Erythroblast (primary cell): Measurements from ENCODE around the gene CLEC1A.

Experiments
- GATA1 ChIP-seq: IDR thresholded peaks from 2 replicates; pipeline ENCODE4 v1.6.1; 2011; ENCODE audit warnings: low read depth, mild to moderate bottlenecking, control low read depth, low read length, moderate library complexity
- POLR2A ChIP-seq: IDR thresholded peaks from 2 replicates; pipeline ENCODE4 v1.6.1; 2011; ENCODE audit warnings: mild to moderate bottlenecking, low read length

DNA sequence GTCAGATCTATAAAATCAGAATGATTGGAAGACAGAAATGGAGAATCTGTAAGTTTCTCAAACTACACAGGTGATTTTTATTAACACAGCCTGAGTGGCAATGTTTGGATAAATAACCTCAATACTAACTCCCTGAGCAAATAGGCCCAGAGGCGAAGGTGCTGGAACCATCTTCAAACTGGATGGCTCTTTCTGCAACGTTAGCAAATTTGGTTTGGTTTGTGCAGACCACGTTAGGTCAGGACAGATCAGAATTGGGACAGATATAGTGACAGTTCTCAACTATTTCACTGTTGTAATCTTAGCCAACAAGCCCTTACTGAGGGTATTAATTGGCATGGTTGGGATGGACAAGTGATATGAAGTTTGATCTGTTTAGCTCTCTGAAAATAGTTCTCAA is 77.4 kb downstream of the CLEC1A start:
- TF ChIP-seq POLR2A (no peak), GATA1 (no peak)
